Hepatocyte (in vitro differentiated cells): Measurements from ENCODE around the gene TMEM200B.

Source experiments
- CTCF ChIP-seq: fragments of 200-600 bp; sonication (generic); IDR thresholded peaks from 2 replicates; pipeline ENCODE4 v1.5.1; 2016; ENCODE audit warnings: antibody characterized with exemption, mild to moderate bottlenecking; ENCODE audit not compliant: poor library complexity
- EZH2 ChIP-seq: fragments of 200-600 bp; sonication (generic); IDR thresholded peaks from 2 replicates; pipeline ENCODE4 v1.6.1; 2016; ENCODE audit warnings: antibody characterized with exemption, mild to moderate bottlenecking, borderline replicate concordance
- EZH2phosphoT487 ChIP-seq: fragments of 200-600 bp; sonication (generic); IDR thresholded peaks from one replicate; pipeline ENCODE4 v1.6.1; 2018; ENCODE audit warnings: antibody characterized with exemption, mild to moderate bottlenecking, low read depth, moderate library complexity; ENCODE audit not compliant: unreplicated experiment, severe bottlenecking

- TF ChIP-seq EZH2phosphoT487, result no peak
- TF ChIP-seq CTCF, result no peak
- no peak for TF ChIP-seq EZH2
Observed at GRCh38 chr1:29125788-29126187, 2.1 kb upstream of the TMEM200B start.
